DOHH2 (cell line): ENCODE data around the gene TEKT3.

Source experiments
- CTCF ChIP-seq: fragments of 200-600 bp; sonication (generic); IDR thresholded peaks from one replicate; pipeline ENCODE4 v1.5.1; 2014; ENCODE audit warnings: antibody characterized with exemption, mild to moderate bottlenecking, low read depth, low read length; ENCODE audit not compliant: poor library complexity, severe bottlenecking
- EZH2phosphoT487 ChIP-seq: fragments of 200-600 bp; sonication (generic); IDR thresholded peaks from 2 replicates; pipeline ENCODE4 v1.6.1; 2017; ENCODE audit warnings: borderline replicate concordance, mild to moderate bottlenecking, antibody characterized with exemption, low read length, moderate library complexity, mixed read lengths

- no peak for TF ChIP-seq CTCF
- no peak for TF ChIP-seq EZH2phosphoT487
Observed at GRCh38 chr17:15261802-15262290, 79.6 kb downstream of the TEKT3 start.
